Head of caudate nucleus (tissue), 42 donors: ENCODE results near the gene SUSD3.

Source experiments
- DNase-seq, 42 donors: peaks; one replicate each; pipeline versions ENCODE4 v3.0.0 to v3.0.0-alpha.2; 2020 to 2021; ENCODE audit warnings: mixed read lengths in 7 of 42
- intact Hi-C: fragments of 100-400 bp; cut with DNase I; formaldehyde crosslinking; loops from one replicate; pipeline ENCODE4 v1.15.0; 2022

Gene SUSD3

DNA sequence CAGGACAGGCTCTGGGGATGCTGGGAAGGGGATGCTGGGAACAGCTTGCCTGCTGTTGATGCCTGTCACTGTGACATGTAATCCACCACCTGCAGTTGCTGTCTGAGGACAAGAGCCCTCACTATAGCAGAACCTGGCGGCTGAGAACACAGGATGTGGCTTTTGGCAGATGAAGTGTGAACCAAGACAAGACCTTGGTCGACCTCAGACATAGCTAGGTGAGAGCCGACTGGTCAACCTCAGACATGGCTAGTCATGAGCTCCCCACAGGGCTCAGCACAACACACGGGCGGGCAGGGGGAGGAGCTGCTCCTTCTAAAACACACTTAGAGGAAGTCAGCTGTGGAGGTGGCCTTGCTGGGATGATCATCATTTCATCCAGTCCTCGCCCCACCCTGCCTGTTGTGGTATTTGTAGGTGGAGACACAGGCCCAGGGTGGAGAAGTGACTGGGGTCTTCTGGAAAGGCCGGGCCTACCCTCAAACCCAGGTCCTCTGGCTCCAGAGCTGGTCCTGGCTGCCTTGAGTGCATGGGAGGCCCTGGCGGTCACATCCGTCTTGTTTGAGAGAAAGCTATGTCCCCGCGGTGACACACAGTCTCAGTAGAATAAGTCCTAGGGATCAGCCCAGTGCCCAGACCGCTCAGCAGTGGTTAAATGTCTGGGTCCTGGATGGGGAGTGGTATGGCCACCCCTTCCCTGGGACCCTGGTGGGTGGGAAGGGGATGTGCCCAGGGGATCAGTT, 6.1 kb downstream of the SUSD3 start:
- peak in 5 of 42 donors; percentile 23 to 49 (median 39) for DNase-seq
- intact Hi-C loops = no loop called here

- intact Hi-C loops = no loop called here
- DNase-seq = peak in 35 of 42 donors; percentile 16 to 71 (median 43)
Observed at GRCh38 chr9:93065135-93065720, 6.7 kb downstream of the SUSD3 start.

GRCh38 chr9:93066978-93067603, 8.6 kb downstream of the SUSD3 start:
- intact Hi-C loops = no loop called here
- DNase-seq = no peak

- intact Hi-C loops = no loop called here
- DNase-seq = no peak
Observed at GRCh38 chr9:93068956-93069355, 10.5 kb downstream of the SUSD3 start.

DNA sequence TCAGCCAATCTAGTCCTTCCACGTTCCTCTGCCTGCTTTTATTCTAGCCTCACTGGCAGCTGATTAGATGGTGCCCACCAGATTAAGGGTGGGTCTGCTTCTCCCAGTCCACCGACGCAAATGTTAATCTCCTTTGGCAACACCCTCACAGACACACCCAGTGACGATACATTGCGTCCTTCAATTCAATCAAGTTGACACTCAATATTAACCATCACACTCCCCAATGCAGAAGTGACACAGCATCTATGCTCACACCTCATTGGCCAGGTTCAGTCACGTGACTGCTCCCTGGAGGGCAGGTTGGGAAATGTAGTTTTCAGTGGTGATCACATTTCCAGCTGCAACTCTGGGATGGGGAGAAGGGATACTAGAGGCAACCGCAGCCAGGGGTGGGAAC, 13.0 kb downstream of the SUSD3 start:
- intact Hi-C loops = no loop called here
- peak in 3 of 42 donors; percentile 21 to 51 (median 39) for DNase-seq

DNA sequence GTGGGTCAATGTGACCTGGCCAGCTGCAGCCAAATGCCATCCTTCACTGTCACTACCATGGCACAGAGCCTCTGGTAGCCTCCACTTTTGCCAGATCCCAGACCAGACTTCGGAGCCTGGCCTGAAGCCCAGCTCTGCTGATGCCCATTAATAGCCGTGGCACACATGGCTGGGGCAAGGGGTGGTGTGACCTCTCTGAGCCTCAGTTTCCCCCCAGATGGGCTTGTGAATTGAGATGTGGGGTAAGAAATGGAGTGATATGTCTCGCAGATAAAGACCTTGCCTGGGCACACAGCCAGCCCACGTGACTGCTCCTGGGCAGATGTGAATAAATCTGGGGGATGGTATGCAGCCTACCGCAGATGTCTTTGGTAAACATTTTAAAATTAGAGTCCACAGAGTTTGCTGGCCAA, 13.9 kb downstream of the SUSD3 start:
- no peak for DNase-seq
- intact Hi-C loops = no loop called here

DNA sequence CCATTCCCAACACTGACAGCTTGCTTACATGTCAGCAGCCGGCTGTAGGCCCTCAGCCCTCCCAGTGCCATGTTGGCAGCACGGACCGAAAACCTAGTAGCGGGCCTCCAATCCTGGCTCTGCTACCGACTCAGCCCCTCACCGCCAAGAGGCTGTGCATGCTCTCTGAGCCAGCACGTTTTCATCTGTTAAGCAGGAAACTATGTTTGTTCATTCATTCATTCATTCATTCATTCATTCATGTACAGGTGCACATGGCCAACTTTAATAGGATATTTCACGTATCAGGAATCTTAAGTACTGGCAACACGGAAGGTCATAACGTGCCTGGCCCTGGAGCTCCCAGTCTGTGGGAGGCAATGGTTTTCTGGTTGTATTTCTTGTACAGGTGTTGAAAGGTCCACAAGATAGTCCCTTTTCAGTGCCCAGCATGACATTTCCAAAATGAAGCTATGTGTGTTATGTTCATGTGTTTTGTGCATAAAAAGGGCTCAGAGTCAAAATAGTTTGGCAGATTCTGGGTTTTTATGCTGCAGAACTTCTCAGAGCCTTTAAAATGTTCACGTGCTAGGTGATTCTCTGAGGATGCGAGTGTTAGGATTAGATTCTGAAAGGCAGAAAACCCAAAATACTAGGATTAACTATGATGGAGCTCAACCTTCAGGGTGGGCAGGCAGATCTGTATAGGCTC, 17.7 kb downstream of the SUSD3 start:
- intact Hi-C loops = no loop called here
- DNase-seq = no peak

DNA sequence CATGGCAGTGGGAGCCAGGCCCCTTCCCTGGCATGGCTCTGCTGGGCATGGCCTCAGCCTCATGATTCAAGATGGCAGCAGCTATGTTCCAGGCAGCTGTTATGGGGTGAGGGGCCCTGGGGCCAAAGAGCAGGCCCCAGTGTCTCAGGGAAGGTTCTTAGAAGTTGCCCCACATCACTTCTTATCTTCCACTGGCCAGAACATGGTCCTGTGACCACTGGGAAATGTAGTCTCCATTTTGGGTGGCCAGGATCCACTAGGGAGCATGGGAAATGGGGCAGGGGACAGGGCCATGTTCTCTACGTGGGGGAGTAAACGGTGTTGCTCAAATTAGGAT, 18.3 kb downstream of the SUSD3 start:
- DNase-seq = no peak
- intact Hi-C loops = no loop called here

GRCh38 chr9:93077367-93077766, 18.9 kb downstream of the SUSD3 start:
- no peak for DNase-seq
- intact Hi-C loops = no loop called here

- intact Hi-C loops = no loop called here
- DNase-seq = no peak
Observed at GRCh38 chr9:93077811-93078210, 19.3 kb downstream of the SUSD3 start.

GRCh38 chr9:93079371-93079770, 20.9 kb downstream of the SUSD3 start:
- intact Hi-C loops = no loop called here
- peak in 1 of 42 donors; percentile 7 for DNase-seq

DNA sequence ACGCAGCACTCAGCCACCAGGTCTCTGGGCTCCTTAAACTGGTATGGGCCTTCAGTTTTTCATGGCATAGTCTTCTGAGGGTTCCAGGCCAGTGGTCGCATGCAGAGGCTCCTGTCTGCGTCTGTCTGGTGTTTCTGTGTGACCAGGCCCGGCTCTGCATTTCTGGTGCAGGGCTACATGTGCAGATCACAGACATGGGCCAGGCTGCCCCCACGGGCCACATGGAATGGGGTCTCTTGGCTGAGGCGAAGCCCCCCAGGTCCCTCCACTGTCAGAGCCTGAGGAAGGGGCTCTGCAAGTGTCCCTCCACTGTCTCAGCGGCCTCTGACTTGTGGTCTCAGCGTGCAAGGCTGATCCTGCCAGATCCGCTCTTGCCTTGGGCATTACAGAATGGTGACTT, 21.9 kb downstream of the SUSD3 start:
- intact Hi-C loops = loop anchor here (10.0 kb wide), 1 partner anchor 196 kb away; no protein-coding TSS in a partner anchor
- peak in 4 of 42 donors; percentile 9 to 24 (median 10) for DNase-seq

GRCh38 chr9:93081081-93081529, 22.6 kb downstream of the SUSD3 start:
- intact Hi-C loops = loop anchor here (10.0 kb wide), 1 partner anchor 196 kb away; no protein-coding TSS in a partner anchor
- peak in 10 of 42 donors; percentile 6 to 43 (median 30) for DNase-seq

- intact Hi-C loops = loop anchor here (10.0 kb wide), 1 partner anchor 197 kb away; no protein-coding TSS in a partner anchor
- peak in 1 of 42 donors; percentile 3 for DNase-seq
Observed at GRCh38 chr9:93081931-93082330, 23.4 kb downstream of the SUSD3 start.

DNA sequence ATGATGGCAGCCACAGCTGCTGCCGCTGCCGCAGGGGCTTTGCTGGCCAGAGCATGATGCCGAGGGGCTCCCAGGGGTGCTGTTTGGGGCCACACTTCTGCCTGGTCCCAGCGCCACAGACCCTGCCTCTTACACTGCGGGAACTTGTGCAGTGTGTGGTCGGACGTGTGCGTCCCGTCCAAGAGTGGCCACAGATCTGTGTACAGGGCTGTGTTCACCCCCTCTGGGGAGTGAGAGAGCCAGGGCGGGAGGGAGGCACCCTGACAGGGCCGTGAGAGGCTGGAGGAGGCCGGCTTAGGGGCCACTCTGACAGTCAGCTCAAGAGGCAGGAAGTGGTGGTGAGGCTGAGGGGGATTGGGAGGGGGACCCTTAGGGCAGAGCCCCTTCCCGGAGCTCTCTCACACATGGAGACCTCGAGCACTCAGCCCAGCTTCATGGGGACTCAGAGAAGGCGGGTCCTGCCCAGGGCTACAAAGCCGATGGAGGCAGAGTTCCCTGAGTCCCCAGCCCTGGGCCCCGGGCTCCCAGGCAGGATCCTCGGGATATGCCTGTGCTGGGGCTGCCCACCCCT, 24.4 kb downstream of the SUSD3 start:
- intact Hi-C loops = loop anchor here (10.0 kb wide), 1 partner anchor 198 kb away; no protein-coding TSS in a partner anchor
- DNase-seq = peak in 8 of 42 donors; percentile 2 to 28 (median 10)

DNA sequence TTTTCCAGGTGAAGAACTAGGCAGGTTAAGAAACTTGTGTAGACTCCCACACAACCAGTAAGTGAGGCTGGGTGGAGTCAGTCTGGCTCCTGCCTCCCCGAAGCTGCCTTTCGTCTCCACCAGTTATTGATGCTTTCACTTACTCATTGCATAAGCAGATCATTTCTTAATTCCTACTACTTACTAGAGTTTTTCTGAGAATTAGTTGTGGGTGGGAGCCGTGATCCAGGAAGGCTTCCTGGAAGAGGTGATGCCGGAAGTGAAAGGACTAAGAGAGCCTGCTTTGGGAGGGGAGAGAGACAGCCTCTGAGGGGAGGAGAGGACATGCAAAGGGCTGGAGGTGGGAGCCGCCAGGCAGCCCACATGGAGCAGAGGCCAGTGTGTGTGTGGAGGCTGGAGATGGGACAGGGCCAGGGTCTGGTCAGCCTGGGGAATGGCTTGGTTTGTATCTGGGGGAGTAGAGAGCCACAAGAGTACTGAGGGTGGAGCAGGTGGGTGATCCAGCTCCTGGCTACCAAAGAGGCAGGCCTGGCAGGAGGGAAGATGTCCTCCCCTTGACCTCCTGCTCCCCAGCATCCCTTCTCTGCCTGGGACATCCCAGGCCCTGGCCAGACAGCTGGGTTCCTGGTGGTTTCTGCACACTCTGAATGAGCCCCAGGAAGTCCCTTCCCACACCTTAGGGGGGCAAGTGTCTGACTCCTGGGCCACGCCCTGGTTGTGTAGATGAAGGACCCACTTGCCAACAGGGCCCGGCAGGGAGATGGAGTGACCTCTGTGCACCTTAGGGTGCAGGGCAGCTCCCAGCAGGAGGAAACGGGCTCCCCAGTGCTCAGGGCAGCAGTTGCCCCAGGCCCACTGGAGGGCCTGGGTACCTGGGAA, 25.3 kb downstream of the SUSD3 start:
- DNase-seq = peak in 9 of 42 donors; percentile 3 to 32 (median 13)
- intact Hi-C loops = loop anchor here (10.0 kb wide), 1 partner anchor 199 kb away; no protein-coding TSS in a partner anchor

GRCh38 chr9:93084471-93084881, 26.0 kb downstream of the SUSD3 start:
- intact Hi-C loops = loop anchor here (10.0 kb wide), 1 partner anchor 200 kb away; no protein-coding TSS in a partner anchor
- peak in 9 of 42 donors; percentile 2 to 37 (median 12) for DNase-seq

- intact Hi-C loops = loop anchor here (10.0 kb wide), 1 partner anchor 201 kb away; no protein-coding TSS in a partner anchor
- DNase-seq = peak in 8 of 42 donors; percentile 1 to 19 (median 6)
Observed at GRCh38 chr9:93085676-93086075, 27.2 kb downstream of the SUSD3 start.
